Peyer's patch (tissue), 4 donors: ENCODE results near the gene NBAS.

Experiments used
- POLR2A ChIP-seq, 2 donors: fragments of 450-650 bp; IDR thresholded peaks; one replicate each; pipeline ENCODE4 v1.5.1; 2017; ENCODE audit warnings: antibody characterized with exemption in 2 of 2, mild to moderate bottlenecking in 2 of 2, moderate library complexity in 2 of 2
- TF ChIP-seq, protein P1 (sequence below), 6 experiments: fragments of 450-650 bp in 4 of 6; fragments of 200-600 bp in 2 of 6; sonication (generic) in 1 of 6; IDR thresholded peaks; one replicate each; pipeline ENCODE4 v1.5.1; 2017 to 2019; ENCODE audit warnings: antibody characterized with exemption in 6 of 6, mild to moderate bottlenecking in 3 of 6, moderate library complexity in 1 of 6

DNA sequence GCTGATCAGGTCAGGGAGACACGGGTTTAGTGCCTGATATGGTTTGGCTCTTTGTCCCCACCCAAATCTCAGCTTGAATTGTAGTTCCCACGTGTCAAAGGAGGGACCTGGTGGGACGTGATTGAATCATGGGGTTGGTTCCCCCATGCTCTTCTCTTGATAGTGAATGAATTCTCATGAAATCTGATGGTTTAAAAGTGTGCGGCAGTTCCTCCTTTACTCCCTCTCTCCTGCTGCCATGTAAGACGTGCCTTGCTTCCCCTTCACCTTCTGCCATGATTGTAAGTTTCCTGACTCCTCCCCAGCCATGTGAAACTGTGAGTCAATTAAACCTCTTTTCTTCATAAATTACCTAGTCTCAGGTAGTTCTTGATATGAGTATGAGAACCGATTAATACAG lies 424.5 kb downstream of the NBAS start:
- no peak for TF ChIP-seq POLR2A (IDR thresholded peaks at IDR 0.05)
- TF ChIP-seq, protein P1, sequence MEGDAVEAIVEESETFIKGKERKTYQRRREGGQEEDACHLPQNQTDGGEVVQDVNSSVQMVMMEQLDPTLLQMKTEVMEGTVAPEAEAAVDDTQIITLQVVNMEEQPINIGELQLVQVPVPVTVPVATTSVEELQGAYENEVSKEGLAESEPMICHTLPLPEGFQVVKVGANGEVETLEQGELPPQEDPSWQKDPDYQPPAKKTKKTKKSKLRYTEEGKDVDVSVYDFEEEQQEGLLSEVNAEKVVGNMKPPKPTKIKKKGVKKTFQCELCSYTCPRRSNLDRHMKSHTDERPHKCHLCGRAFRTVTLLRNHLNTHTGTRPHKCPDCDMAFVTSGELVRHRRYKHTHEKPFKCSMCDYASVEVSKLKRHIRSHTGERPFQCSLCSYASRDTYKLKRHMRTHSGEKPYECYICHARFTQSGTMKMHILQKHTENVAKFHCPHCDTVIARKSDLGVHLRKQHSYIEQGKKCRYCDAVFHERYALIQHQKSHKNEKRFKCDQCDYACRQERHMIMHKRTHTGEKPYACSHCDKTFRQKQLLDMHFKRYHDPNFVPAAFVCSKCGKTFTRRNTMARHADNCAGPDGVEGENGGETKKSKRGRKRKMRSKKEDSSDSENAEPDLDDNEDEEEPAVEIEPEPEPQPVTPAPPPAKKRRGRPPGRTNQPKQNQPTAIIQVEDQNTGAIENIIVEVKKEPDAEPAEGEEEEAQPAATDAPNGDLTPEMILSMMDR (IDR thresholded peaks at IDR 0.05), result no peak
